K562 (cell line): Measurements from ENCODE around the gene PCBD2. TPM values are rescaled to one million over a fixed set of nuclear protein-coding genes. Genes with fewer than 3 reads are reported as not detected.

Experiments
- BCLAF1 ChIP-seq, 2 experiments: fragments of 450-650 bp in 1 of 2; IDR thresholded peaks; 2 replicates each; pipeline ENCODE4 v1.6.1; 2011 to 2017; ENCODE audit warnings: low read depth in 2 of 2, antibody characterized with exemption in 1 of 2, borderline replicate concordance in 1 of 2, low read length in 1 of 2, mild to moderate bottlenecking in 1 of 2, mixed read lengths in 1 of 2; ENCODE audit not compliant: control insufficient read depth in 1 of 2
- BRF2 ChIP-seq: IDR thresholded peaks from 3 replicates; pipeline ENCODE4 v1.6.1; 2011; ENCODE audit warnings: borderline replicate concordance, mild to moderate bottlenecking; ENCODE audit not compliant: insufficient read length, insufficient read depth
- CLOCK ChIP-seq: fragments of 250-450 bp; sonication (Bioruptor Pico); IDR thresholded peaks from 2 replicates; pipeline ENCODE4 v1.4.0; 2020; ENCODE audit warnings: mild to moderate bottlenecking, moderate library complexity, borderline replicate concordance
- GTF3C2 ChIP-seq: IDR thresholded peaks from 3 replicates; pipeline ENCODE4 v1.6.1; 2011; ENCODE audit warnings: borderline replicate concordance, mild to moderate bottlenecking, moderate library complexity; ENCODE audit not compliant: insufficient read length; ENCODE audit errors: extremely low read depth
- HDAC2 ChIP-seq: fragments of 450-650 bp; IDR thresholded peaks from 2 replicates; pipeline ENCODE4 v1.6.1; 2016; ENCODE audit warnings: mild to moderate bottlenecking
- MAX ChIP-seq: sonication (generic); formaldehyde crosslinking; IDR thresholded peaks from 2 replicates; pipeline ENCODE4 v1.9.0; 2022; ENCODE audit warnings: mild to moderate bottlenecking, missing genetic modification reagents
- RBFOX2 ChIP-seq: fragments of 200-400 bp; formaldehyde crosslinking; IDR thresholded peaks from 2 replicates; pipeline ENCODE4 v1.6.1; 2017; ENCODE audit warnings: low read depth, mild to moderate bottlenecking, low read length, moderate library complexity
- SIX5 ChIP-seq, 2 experiments: IDR thresholded peaks; 2 replicates each; pipeline ENCODE4 v1.6.1; 2011; ENCODE audit warnings: low read length in 2 of 2, borderline replicate concordance in 1 of 2, low read depth in 1 of 2, mild to moderate bottlenecking in 1 of 2, moderate library complexity in 1 of 2; ENCODE audit not compliant: insufficient read depth in 1 of 2
- SMAD2 ChIP-seq: fragments of 150-350 bp; IDR thresholded peaks from 2 replicates; pipeline ENCODE4 v1.6.1; 2014; ENCODE audit warnings: low read depth, mild to moderate bottlenecking, low read length
- SNAPC5 ChIP-seq: fragments of 250-450 bp; sonication (Bioruptor Pico); IDR thresholded peaks from 2 replicates; pipeline ENCODE4 v1.8.0; 2021; ENCODE audit warnings: moderate library complexity, mild to moderate bottlenecking, inconsistent platforms
- ZNF184 ChIP-seq: sonication (generic); formaldehyde crosslinking; IDR thresholded peaks from 2 replicates; pipeline ENCODE4 v1.5.0; 2020; ENCODE audit warnings: missing genetic modification reagents
- ZNF511 ChIP-seq: sonication (generic); formaldehyde crosslinking; IDR thresholded peaks from 2 replicates; pipeline ENCODE4 v1.8.0; 2022; ENCODE audit warnings: mild to moderate bottlenecking, missing genetic modification reagents
- polyA plus RNA-seq, 8 experiments: library from polyadenylated mRNA; depleted of rRNA in 4 of 8; stranded (reverse) in 5 of 8; unstranded in 3 of 8; fragments of >200 nt; fragmentation: Nextera tagmentation in 2 of 8; fragmentation: Illumina TruSeq in 1 of 8; extraction: Ambion mirVana in 2 of 8; extraction: Trizol in 1 of 8; gene quantifications; 2 replicates each; pipeline versions ENCODE4 v1.2.1 to v1.2.3, GENCODE V29; 2011 to 2014; ENCODE audit warnings: inconsistent platforms in 1 of 8, missing spikeins in 1 of 8
- total RNA-seq, 7 experiments: library from RNA; depleted of rRNA in 6 of 7; stranded (reverse); fragments of >200 nt in 6 of 7; fragmentation: Illumina TruSeq in 2 of 7; extraction: Trizol in 2 of 7; gene quantifications; 2 replicates each; pipeline versions ENCODE4 v1.2.1 to v1.2.3, GENCODE V29; 2011 to 2021; ENCODE audit warnings: low replicate concordance in 1 of 7

The PCBD2 gene
- total and polyA plus RNA-seq, 9 of the 15 experiments (the other 6 are each of a cell fraction or from before 2014, with no cell fraction given): 5.2 to 13.8 (median 7.8) TPM

GRCh38 chr5:134904610-134905245 lies at the start of gene PCBD2 (continued):
- no peak for TF ChIP-seq CLOCK (CRISPR knock-in tag)
- no peak for TF ChIP-seq GTF3C2
- TF ChIP-seq BCLAF1 (IDR thresholded peaks at IDR 0.05; ENCODE audit: borderline replicate concordance in 1 of 2, control insufficient read depth in 1 of 2, low read depth in 2 of 2, low read length in 1 of 2): no peak
- TF ChIP-seq ZNF184 (CRISPR knock-in tag): no peak
- peak; percentile 71 for TF ChIP-seq MAX (CRISPR knock-in tag)
- TF ChIP-seq SNAPC5: no peak
- TF ChIP-seq RBFOX2: peak; percentile 94
- no peak for TF ChIP-seq HDAC2
- no peak for TF ChIP-seq BRF2
- TF ChIP-seq SMAD2: no peak
- no peak; the same call in 1 of the 2 replicates for TF ChIP-seq ZNF511 (CRISPR knock-in tag)
- TF ChIP-seq SIX5 (IDR thresholded peaks at IDR 0.05; ENCODE audit: borderline replicate concordance in 1 of 2, insufficient read depth in 1 of 2, low read depth in 1 of 2, low read length in 2 of 2): no peak
